ENCODE measurements around the gene ATP8B1. TPM values are rescaled to one million over a fixed set of nuclear protein-coding genes. Genes with fewer than 3 reads are reported as not detected.

The ATP8B1 gene
- total and polyA plus RNA-seq, 2 of the 4 experiments (the other 2 are of a cell fraction), result 64.3 to 136 TPM

GRCh38 chr18:57768537-57769326, 34.4 kb downstream of the ATP8B1 start:
- no peak overlapping the region for H2BK5ac ChIP-seq (ENCODE audit: low read depth, low read length, poor library complexity, severe bottlenecking)
- H4K5ac ChIP-seq (ENCODE audit: low read depth, low read length), result peak overlapping the region; percentile 21; the same call in 1 of the 2 replicates
- ATAC-seq (ENCODE audit: low read depth) (peak; percentile 61), DNase-seq (peak; percentile 61)
- no peak overlapping the region for H2BK120ac ChIP-seq (ENCODE audit: low read depth, low read length)
- POLR2A ChIA-PET (ENCODE audit: unreplicated experiment), result no interaction called here
- H2BK15ac ChIP-seq (ENCODE audit: low read depth, low read length), result 0 out of 3 replicates have a peak overlapping the region, but pooled peaks have one; percentile 1
- no peak overlapping the region for H3K9ac ChIP-seq (ENCODE audit: low read depth, low read length)
- 0 out of 2 replicates have a peak, but pooled peaks cover 2% of the 10 kb centered on the region for H3K36me3 ChIP-seq (ENCODE audit: control insufficient read depth, insufficient read depth, low read length)
- no peak overlapping the region for H4K91ac ChIP-seq (ENCODE audit: insufficient read depth, low read depth, low read length)
- no peak overlapping the region for H3K4me3 ChIP-seq (ENCODE audit: insufficient read depth, low read depth, low read length)
- in situ Hi-C loops (cut with MboI; ENCODE audit: low sequenced_read_pairs) (no loop called here), intact Hi-C loops (cut with micrococcal nuclease) (no loop called here), dilution Hi-C loops (cut with HindIII; ENCODE audit: low sequenced_read_pairs, unreplicated experiment) (no loop called here)
- no peak overlapping the region for H2AK9ac ChIP-seq (replicated peaks; ENCODE audit: low read depth, low read length, poor library complexity)
- no TSS peak for BruUV-seq (replicated peaks)
- no peaks in the 10 kb centered on the region for H3K9me3 ChIP-seq (ENCODE audit: control insufficient read depth, insufficient read depth, low read length)
- no peak overlapping the region for H3K56ac ChIP-seq (ENCODE audit: extremely low read depth, insufficient read depth, low read length)
- H2BK20ac ChIP-seq (ENCODE audit: low read depth, low read length), result peak overlapping the region; percentile 22; the same call in 1 of the 2 replicates
- peak overlapping the region in 1 of 2 experiments; percentile 33; a peak in 1 of 4 replicates for H4K8ac ChIP-seq (ENCODE audit: low read depth in 2 of 2, low read length in 2 of 2)
- no peak overlapping the region for H2AFZ ChIP-seq (replicated peaks; ENCODE audit: low read length, poor library complexity)
- peaks cover 74% of the 10 kb centered on the region for H4K20me1 ChIP-seq (ENCODE audit: insufficient read depth, low read length)
- H3K79me1 ChIP-seq (ENCODE audit: low read depth in 1 of 2, low read length in 2 of 2), result peaks cover 55 to 84% of the 10 kb centered on the region in 2 experiments
- H3K23ac ChIP-seq (ENCODE audit: low read depth, low read length), result peak overlapping the region; percentile 28; the same call in 1 of the 2 replicates
- H3K27ac ChIP-seq (ENCODE audit: insufficient read depth, low read length), result peak overlapping the region; percentile 7; the same call in 1 of the 2 replicates
- CTCF ChIA-PET, result interaction anchor here (0.6 to 0.7 kb wide), 2 partner anchors 30 to 33 kb away, joined by 3 to 5 read pairs; no protein-coding TSS in a partner anchor
- peak overlapping the region; percentile 13; the same call in 1 of the 2 replicates for H2AK5ac ChIP-seq (ENCODE audit: low read depth, low read length)
- H3K14ac ChIP-seq (replicated peaks; ENCODE audit: low read depth, low read length), result peak overlapping the region; percentile 46
- peak overlapping the region; percentile 47 for H3K4me2 ChIP-seq (ENCODE audit: low read depth, low read length)
- TF ChIP-seq MAFK (IDR thresholded peaks at IDR 0.05; ENCODE audit: low read depth, low read length) (no peak), FOS (IDR thresholded peaks at IDR 0.05; ENCODE audit: low read depth, low read length) (no peak), CEBPB (IDR thresholded peaks at IDR 0.05; ENCODE audit: low read depth, low read length) (peak; percentile 86)
- peaks cover 47% of the 10 kb centered on the region for H3K9me1 ChIP-seq (ENCODE audit: insufficient read depth, low read length)
- WGBS, 2 experiments (ENCODE audit: extremely low coverage in 2 of 2, insufficient read length in 1 of 2), result 81% methylated on average over 5 of the region's 8 CpGs; no CpG with 5 or more reads in 1 of the 2 experiments
- H3K4me1 ChIP-seq (ENCODE audit: control insufficient read depth, insufficient read depth, low read length), result peaks cover 14% of the 10 kb centered on the region
- H3K18ac ChIP-seq (ENCODE audit: low read depth, low read length), result peak overlapping the region; percentile 45
- H3K4ac ChIP-seq (ENCODE audit: low read depth, low read length), result peak overlapping the region; percentile 69
- no peaks in the 10 kb centered on the region for H3K27me3 ChIP-seq (ENCODE audit: control insufficient read depth, insufficient read depth, low read length)
